ENCODE results near the gene SMTNL2.
"Not testable (repeated sequence)": the region's sequence is repeated elsewhere in the genome, so short reads cannot be mapped to it uniquely, and the experiment has no call there.

The SMTNL2 gene

DNA sequence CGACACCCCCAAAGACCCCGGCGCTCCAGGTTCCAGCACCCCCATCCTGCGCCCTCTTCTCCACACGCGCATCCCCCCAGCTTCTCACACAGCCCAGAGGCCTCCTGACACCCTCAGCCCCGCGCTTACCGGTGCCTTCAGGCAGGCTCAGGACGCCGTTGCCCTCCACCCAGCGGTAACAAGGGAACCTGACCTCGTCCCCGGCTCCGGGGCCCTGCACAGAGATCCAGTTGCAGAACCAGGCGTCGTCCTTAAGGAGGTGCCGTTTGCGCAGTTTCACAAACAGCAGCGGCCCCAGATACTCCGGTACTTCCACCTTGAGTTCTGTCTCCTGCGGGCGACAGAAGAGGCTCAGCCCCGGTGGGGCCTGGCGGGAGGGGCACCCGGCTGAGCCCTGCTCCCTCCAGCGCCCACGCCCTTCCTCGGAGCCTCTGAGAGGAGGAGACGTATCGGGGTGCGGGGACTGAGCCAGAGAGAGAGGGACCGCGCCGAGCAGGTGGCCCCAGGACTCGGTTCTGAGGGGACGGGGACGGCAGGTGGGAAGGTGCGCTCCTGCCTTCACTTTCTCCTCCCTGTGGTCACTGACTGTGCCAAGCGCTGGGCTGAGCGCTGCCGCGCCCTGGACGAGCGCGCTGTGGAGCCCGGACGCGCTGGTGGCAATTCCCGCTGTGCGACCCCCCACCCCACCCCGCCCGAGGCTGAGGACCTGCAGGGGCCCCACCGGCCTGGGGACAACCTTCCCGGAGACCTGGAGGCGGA is 55.2 kb downstream of the SMTNL2 start:
- peak; percentile 6 for DNase-seq

DNA sequence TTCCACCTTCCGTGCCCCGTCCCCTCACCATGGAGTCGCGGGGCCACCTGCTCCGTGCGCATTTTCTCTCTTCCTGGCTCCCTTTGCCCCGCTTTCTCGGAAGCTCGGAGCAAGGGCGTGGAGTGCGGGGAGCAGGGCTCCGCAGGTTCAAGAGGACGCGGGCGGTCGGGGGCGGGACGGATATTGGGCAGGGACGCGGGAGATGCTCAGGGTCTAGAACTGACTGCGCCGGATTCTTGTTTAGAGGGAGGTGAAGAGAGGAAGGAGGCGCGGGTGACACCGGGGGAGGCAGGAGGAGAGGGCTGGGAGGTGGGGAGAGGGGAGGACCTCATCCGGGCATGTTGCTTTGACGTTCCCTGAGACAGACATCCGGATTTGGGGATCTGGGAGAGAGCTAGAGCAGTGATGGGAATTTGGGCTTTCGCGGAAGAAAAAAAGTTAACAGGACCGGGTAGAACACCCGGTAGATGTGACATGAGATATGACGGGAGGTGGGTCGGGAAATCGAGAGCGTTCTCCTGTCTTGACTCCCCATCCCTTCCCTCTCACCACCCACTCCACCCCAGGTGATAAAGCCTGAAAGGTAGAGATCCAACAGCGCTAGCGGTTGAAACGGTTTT is 56.4 kb downstream of the SMTNL2 start:
- not testable (repeated sequence) for DNase-seq

DNA sequence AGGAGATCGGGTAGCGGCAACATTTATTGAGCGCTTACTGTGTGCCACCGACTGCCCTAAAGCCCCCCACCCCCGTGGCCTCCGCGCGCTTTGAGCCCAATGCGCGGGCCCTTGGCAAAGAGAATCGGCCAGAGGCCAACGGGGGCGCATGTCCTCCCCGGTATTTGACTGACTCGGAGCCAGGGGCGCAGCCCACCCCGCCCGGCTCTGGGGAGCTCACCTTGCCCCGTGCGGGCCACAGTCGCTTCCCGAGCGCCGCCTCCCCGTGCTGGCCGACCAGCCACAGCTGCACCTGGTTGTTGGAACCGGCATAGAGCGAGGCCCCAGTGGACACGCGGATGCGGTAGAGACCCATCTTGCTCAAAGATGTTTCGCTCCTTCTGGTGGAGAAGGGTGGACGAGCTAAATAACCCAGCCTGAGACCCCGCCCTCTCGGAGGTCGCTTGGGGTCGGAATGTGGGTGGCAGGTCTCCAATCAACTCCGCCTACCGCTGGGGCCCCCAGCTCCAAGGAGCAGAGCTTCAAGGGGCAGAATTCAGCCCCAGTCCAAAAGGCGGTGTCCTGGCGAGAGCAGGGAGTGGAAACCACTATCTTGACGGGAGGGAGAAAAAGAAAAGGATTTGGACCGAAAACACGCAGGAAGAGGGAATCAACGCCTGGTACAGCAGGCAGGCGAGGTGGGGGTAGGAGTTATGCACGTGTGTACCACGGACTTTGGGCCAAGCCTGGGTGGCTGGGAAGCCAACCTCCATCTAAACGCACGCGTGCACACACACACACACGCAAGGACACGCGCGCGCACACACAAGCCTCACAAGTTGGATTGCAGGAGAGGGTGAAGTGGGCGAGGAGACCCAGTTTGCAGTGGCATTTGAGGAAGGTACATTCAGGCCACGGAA is 57.2 kb downstream of the SMTNL2 start, which contains the start of gene ALOX15:
Gene ALOX15, minus strand, starts transcription at position 382 of the 899 bp plus-strand sequence. Its CDS starts 27 bp downstream, at position 355.
- no peak for DNase-seq

DNA sequence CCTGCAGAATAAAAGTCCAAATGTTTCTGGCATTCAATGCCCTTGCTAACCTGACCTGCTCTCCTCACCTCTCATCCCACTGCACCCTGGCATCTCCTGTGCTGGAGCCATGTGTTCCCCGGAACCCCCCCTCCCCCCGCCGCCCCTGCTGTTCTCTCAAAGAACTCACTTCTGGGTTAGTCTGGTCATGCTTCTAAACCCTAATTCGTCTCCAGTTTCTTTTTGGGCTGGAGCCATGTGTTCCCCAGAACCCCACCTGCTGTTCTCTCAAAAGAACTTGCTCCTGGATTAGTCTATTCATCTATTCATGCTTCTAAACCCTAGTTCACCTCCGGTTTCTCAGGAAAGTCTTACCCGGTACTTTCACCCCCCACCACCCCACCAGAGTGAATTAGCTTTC is 58.0 kb downstream of the SMTNL2 start:
- no peak for DNase-seq

DNA sequence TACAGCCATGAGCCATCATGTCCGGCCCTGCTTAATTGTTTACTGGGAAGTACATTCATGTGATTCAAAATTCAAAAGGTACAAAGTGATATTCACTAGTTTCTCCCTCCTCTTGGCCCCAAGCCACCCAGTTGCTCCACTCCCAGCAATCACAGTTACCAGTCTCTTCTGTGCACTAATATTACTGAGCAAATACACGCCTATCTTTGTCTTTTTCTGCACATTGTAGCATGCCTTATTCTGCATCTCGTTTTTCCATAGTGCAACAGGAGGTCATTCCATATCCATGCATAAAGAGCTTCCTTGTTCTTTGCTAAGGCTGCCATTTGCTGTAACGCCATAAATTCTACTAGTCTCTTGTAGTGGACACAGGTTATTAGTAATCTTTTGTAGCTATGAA is 59.3 kb downstream of the SMTNL2 start:
- no peak for DNase-seq

DNA sequence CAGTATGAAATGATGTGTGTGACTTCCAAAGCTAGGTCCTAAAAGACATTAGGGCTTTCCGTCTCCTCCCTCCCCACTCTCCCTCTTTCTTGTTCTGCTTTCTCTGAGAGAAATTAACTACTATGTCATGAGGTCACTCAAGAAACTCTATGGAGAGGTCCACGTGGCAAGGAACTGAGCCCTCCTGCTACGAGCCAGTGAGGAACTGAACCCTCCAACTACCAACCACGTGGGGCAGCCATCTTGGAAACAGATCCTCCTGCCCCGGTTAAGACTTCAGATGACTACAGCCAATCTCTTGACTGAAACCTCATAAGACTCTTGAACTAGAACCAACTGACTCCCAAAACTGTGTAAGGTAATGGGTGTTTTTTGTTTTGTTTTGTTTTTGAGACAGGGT is 61.3 kb downstream of the SMTNL2 start:
- DNase-seq, result no peak

DNA sequence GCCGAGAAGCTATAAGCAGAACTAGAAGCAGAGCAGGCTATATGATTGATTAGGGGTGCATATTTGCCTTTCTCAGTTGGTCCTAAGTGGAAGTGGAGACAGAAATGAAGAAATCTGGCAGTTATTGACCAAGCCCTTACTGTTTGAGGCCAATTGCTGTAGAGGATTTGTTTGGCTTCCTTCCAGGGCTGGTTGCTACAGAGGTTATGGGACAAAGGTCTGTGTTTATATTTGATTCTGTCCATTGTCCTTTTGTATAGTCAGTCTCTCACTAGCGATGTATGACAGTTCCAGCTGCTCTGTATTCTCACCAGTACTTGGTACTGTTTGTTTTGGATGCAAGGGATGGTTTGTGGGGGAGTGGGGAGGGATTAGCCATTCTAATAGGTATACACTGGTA is 64.4 kb downstream of the SMTNL2 start:
- DNase-seq, result no peak

DNA sequence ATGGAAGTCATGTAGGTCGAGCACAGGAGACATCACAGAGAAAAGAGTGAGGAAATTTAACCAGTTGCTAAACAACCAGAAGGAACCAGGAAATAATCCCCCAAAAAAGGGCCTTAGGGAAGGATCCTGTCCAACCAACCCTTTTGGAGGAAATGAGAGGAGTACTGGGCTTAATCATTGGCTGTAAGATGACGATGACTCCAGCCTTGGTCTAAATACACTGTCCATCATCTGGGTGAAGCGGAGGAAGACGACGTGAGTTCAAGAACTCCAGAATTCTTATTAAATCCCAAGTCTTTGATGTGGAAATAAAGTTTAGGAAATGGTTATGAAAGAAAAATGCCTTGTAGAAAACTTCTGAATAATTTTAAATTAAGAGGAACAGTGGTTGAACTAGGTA is 68.7 kb downstream of the SMTNL2 start:
- no peak for DNase-seq

DNA sequence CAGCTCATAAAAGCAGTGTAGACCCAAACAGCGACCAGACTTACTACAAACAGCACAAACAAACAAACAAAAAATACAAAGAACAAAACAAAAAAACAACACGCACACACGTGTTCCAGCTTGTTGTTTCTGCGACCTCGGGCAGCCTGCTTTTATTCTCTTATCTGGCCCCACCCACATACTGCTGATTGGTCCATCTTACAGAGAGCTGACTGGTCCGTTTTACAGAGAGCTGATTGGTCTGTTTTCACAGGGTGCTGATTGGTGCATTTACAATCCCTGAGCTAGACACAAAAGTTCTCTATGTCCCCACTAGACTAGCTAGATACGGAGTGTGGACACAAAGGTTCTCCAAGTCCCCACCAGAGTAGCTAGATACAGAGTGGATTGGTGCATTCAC is 71.6 kb downstream of the SMTNL2 start:
- DNase-seq, result not testable (repeated sequence)

DNA sequence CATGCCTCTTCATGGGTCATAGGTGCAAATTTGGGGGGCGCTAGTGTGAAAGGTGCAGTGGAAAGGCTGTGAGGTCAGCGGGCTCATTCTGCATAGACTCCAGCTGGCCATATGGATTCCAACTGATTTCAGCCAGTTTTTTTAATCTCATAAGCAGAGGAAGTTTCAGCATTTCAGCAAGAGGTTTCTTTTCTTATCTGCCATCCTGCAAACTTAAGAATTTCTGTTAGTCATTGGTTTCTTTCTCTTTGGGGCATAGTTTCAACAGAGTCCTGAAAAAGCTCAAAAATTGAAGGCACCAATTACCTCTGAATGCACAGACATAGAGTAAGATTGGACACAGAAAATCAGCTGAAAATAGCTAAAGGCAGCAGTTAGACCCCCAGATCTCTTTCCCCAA is 73.3 kb downstream of the SMTNL2 start:
- no peak for DNase-seq
